T-cell (primary cell): Measurements from ENCODE around the gene CCIN. TPM values are rescaled to one million over a fixed set of nuclear protein-coding genes. Genes with fewer than 3 reads are reported as not detected.
"Not testable (repeated sequence)": the region's sequence is repeated elsewhere in the genome, so short reads cannot be mapped to it uniquely, and the experiment has no call there.

ENCODE experiments used
- ATAC-seq, 4 experiments: fragments of 200-7000 bp in 3 of 4; fragments of 150-1000 bp in 1 of 4; cut with Tn5 transposase; replicated peaks in 1 of 4; 1 replicate in 3 of 4; 2 replicates in 1 of 4; pipeline ENCODE4 v1.10.0; 2021; ENCODE audit warnings: moderate library complexity in 3 of 4, mild to moderate bottlenecking in 2 of 4, moderate number of reproducible peaks in 1 of 4
- CTCF ChIA-PET, 2 donors: fragments of 300-600 bp; sonication (Branson Sonifier 250); formaldehyde crosslinking; loops; one replicate each; lab custom pipeline; 2022; ENCODE audit warnings: antibody characterized with exemption in 2 of 2; lab: Charles Lee
- POLR2A ChIA-PET, 2 donors: fragments of 300-600 bp; sonication (Branson Sonifier 250); formaldehyde crosslinking; loops; one replicate each; lab custom pipeline; 2022; ENCODE audit warnings: antibody characterized with exemption in 2 of 2; lab: Charles Lee
- DNase-seq, 35 experiments: peaks; one replicate each; pipeline versions ENCODE4 v3.0.0 to v3.0.0-alpha.2; 2013 to 2023
- H3K27ac ChIP-seq: one replicate; pipeline ENCODE4 v1.5.1; 2013; ENCODE audit warnings: low read length
- H3K27me3 ChIP-seq, 2 experiments: replicated peaks in 1 of 2; 1 replicate in 1 of 2; 2 replicates in 1 of 2; pipeline versions ENCODE4 v1.6.1 to v1.7.0; 2013; ENCODE audit warnings: low read length in 1 of 2, mixed read lengths in 1 of 2; ENCODE audit not compliant: control insufficient read depth in 2 of 2, insufficient read depth in 2 of 2; ENCODE audit errors: extremely low read depth in 1 of 2
- H3K36me3 ChIP-seq, 2 donors: 1 replicate in 1 of 2; 2 replicates in 1 of 2; pipeline versions ENCODE4 v1.6.1 to v1.7.0; 2013; ENCODE audit warnings: low read length in 1 of 2; ENCODE audit not compliant: control insufficient read depth in 2 of 2, insufficient read depth in 1 of 2; ENCODE audit errors: extremely low read depth in 1 of 2
- H3K4me1 ChIP-seq, 2 experiments: 1 replicate in 1 of 2; 2 replicates in 1 of 2; pipeline versions ENCODE4 v1.6.1 to v1.7.0; 2013; ENCODE audit warnings: low read length in 2 of 2, mixed read lengths in 1 of 2; ENCODE audit not compliant: insufficient read depth in 2 of 2, control insufficient read depth in 1 of 2; ENCODE audit errors: extremely low read depth in 1 of 2
- H3K4me3 ChIP-seq, 2 donors: 1 replicate in 1 of 2; 2 replicates in 1 of 2; pipeline versions ENCODE4 v1.5.1 to v1.7.0; 2013; ENCODE audit warnings: mild to moderate bottlenecking in 2 of 2, low read length in 1 of 2, moderate library complexity in 1 of 2; ENCODE audit not compliant: control insufficient read depth in 1 of 2; ENCODE audit errors: extremely low read depth in 1 of 2
- H3K9me3 ChIP-seq: 2 replicates; pipeline ENCODE4 v1.7.0; 2013
- H3K27ac Mint-ChIP-seq, 2 donors: one replicate each; pipeline ENCODE4 v1.8.0; 2020 to 2021; ENCODE audit warnings: mild to moderate bottlenecking in 2 of 2, mixed read lengths in 2 of 2
- H3K27me3 Mint-ChIP-seq, 2 donors: one replicate each; pipeline ENCODE4 v1.8.0; 2021 to 2022; ENCODE audit warnings: mixed read lengths in 2 of 2
- H3K36me3 Mint-ChIP-seq: one replicate; pipeline ENCODE4 v1.8.0; 2021; ENCODE audit warnings: mixed read lengths
- H3K4me1 Mint-ChIP-seq, 3 donors: one replicate each; pipeline ENCODE4 v1.8.0; 2020 to 2022; ENCODE audit warnings: mixed read lengths in 3 of 3, mild to moderate bottlenecking in 1 of 3
- H3K4me3 Mint-ChIP-seq, 3 donors: one replicate each; pipeline ENCODE4 v1.8.0; 2020 to 2022; ENCODE audit warnings: mild to moderate bottlenecking in 3 of 3, mixed read lengths in 3 of 3, moderate library complexity in 3 of 3
- H3K9me3 Mint-ChIP-seq, 3 donors: one replicate each; pipeline ENCODE4 v1.8.0; 2020 to 2022; ENCODE audit warnings: mixed read lengths in 3 of 3
- WGBS: methylation state at CpG from one replicate; pipeline ENCODE4 v1.1.5; 2013; ENCODE audit warnings: missing lambda C conversion rate; ENCODE audit not compliant: insufficient coverage; 5-methylcytosine and 5-hydroxymethylcytosine counted together
- total RNA-seq, 35 experiments: library from RNA in 6 of 35; stranded (reverse) in 6 of 35; fragments of 120-200 nt in 1 of 35; gene quantifications; one replicate each; pipeline versions ENCODE4 v1.2.1 to v1.2.4 and lab custom pipeline; 2013 to 2026

Gene CCIN
- total RNA-seq, 5 donors from 2014 or later (not counting 1 experiment from before 2014, with no cell fraction given): 0.13 to 0.84 (median 0.68) TPM; not detected in 2

GRCh38 chr9:36126016-36126730 lies 43.0 kb upstream of the CCIN start:
- no peak overlapping the region for H3K4me3 Mint-ChIP-seq
- H3K27ac Mint-ChIP-seq: peak overlapping the region; percentile 23 to 64
- ATAC-seq (no peak), DNase-seq (no peak)
- POLR2A ChIA-PET: no interaction called here
- Histone ChIP-seq H3K4me1 (peaks cover 0 to 21% of the 10 kb centered on the region in 2 experiments), H3K4me3 (no peak overlapping the region), H3K9me3 (no peaks in the 10 kb centered on the region), H3K27ac (no peak overlapping the region), H3K36me3 (peaks cover 6% of the 10 kb centered on the region in 2 donors), H3K27me3 (no peaks in the 10 kb centered on the region)
- H3K9me3 Mint-ChIP-seq: no peaks in the 10 kb centered on the region
- CTCF ChIA-PET: interaction anchor here (1.1 to 1.8 kb wide), 2 partner anchors 20 to 21 kb away, joined by 4 to 5 read pairs; no protein-coding TSS in a partner anchor
- WGBS: 85% methylated on average over 4 of the region's 7 CpGs
- H3K4me1 Mint-ChIP-seq: peaks cover 27 to 36% (median 35%) of the 10 kb centered on the region in 3 donors
- peaks cover 15% of the 10 kb centered on the region for H3K36me3 Mint-ChIP-seq
- no peaks in the 10 kb centered on the region for H3K27me3 Mint-ChIP-seq

- Histone ChIP-seq H3K4me1 (peaks cover 0 to 21% of the 10 kb centered on the region in 2 experiments), H3K9me3 (no peaks in the 10 kb centered on the region), H3K36me3 (no peaks in the 10 kb centered on the region), H3K27me3 (no peaks in the 10 kb centered on the region), H3K4me3 (no peak overlapping the region), H3K27ac (no peak overlapping the region)
- ATAC-seq (peak in 2 of 4 experiments; percentile 49 to 75), DNase-seq (no peak)
- Mint-ChIP-seq H3K4me1 (peaks cover 27 to 36% (median 35%) of the 10 kb centered on the region in 3 donors), H3K9me3 (no peaks in the 10 kb centered on the region), H3K36me3 (peaks cover 4% of the 10 kb centered on the region), H3K27ac (peak overlapping the region; percentile 71 to 76), H3K27me3 (no peaks in the 10 kb centered on the region), H3K4me3 (no peak overlapping the region)
- CTCF ChIA-PET: no interaction called here
- 64% methylated on average over 2 of the region's 5 CpGs for WGBS
- POLR2A ChIA-PET: no interaction called here
Observed at GRCh38 chr9:36127652-36128244, 41.4 kb upstream of the CCIN start.

GRCh38 chr9:36128349-36128748 lies 40.8 kb upstream of the CCIN start:
- Histone ChIP-seq H3K36me3 (no peaks in the 10 kb centered on the region), H3K27ac (no peak overlapping the region), H3K4me3 (no peak overlapping the region), H3K4me1 (peaks cover 0 to 21% of the 10 kb centered on the region in 2 experiments), H3K9me3 (no peaks in the 10 kb centered on the region), H3K27me3 (no peaks in the 10 kb centered on the region)
- Mint-ChIP-seq H3K4me1 (peaks cover 27 to 36% (median 35%) of the 10 kb centered on the region in 3 donors), H3K4me3 (no peak overlapping the region), H3K36me3 (no peaks in the 10 kb centered on the region), H3K9me3 (no peaks in the 10 kb centered on the region), H3K27ac (peak overlapping the region; percentile 29 to 76), H3K27me3 (no peaks in the 10 kb centered on the region)
- no peak for ATAC-seq
- 83% methylated on average over 1 of the region's 8 CpGs for WGBS
- POLR2A ChIA-PET: no interaction called here
- CTCF ChIA-PET: no interaction called here
- no peak for DNase-seq

- DNase-seq (no peak), ATAC-seq (no peak)
- no peaks in the 10 kb centered on the region for H3K27me3 Mint-ChIP-seq
- H3K36me3 Mint-ChIP-seq: no peaks in the 10 kb centered on the region
- peaks cover 27 to 36% (median 35%) of the 10 kb centered on the region in 3 donors for H3K4me1 Mint-ChIP-seq
- WGBS: 93% methylated on average over 6 of the region's 12 CpGs
- Histone ChIP-seq H3K27me3 (no peaks in the 10 kb centered on the region), H3K4me3 (no peak overlapping the region), H3K9me3 (no peaks in the 10 kb centered on the region), H3K36me3 (no peaks in the 10 kb centered on the region), H3K4me1 (peaks cover 0 to 21% of the 10 kb centered on the region in 2 experiments), H3K27ac (no peak overlapping the region)
- H3K9me3 Mint-ChIP-seq: no peaks in the 10 kb centered on the region
- H3K4me3 Mint-ChIP-seq: no peak overlapping the region
- POLR2A ChIA-PET: no interaction called here
- CTCF ChIA-PET: interaction anchor here in 1 of 2 donors (0.7 kb wide), 1 partner anchor 25 kb away, joined by 3 read pairs; no protein-coding TSS in a partner anchor
- no peak overlapping the region for H3K27ac Mint-ChIP-seq
Observed at GRCh38 chr9:36129139-36129538, 40.0 kb upstream of the CCIN start.

- H3K36me3 ChIP-seq, H3K27ac ChIP-seq, H3K9me3 Mint-ChIP-seq, POLR2A ChIA-PET, H3K4me3 ChIP-seq, H3K27ac Mint-ChIP-seq, DNase-seq, ATAC-seq, H3K27me3 ChIP-seq, H3K27me3 Mint-ChIP-seq, H3K9me3 ChIP-seq, H3K4me3 Mint-ChIP-seq, H3K36me3 Mint-ChIP-seq: not testable (repeated sequence)
- peaks cover 19 to 26% (median 20%) of the 10 kb centered on the region in 3 donors for H3K4me1 Mint-ChIP-seq
- H3K4me1 ChIP-seq: peaks cover 2 to 23% of the 10 kb centered on the region in 2 experiments
- CTCF ChIA-PET: interaction anchor here in 1 of 2 donors (0.7 kb wide), 1 partner anchor 13 kb away, joined by 3 read pairs; no protein-coding TSS in a partner anchor
- 92% methylated on average over 6 of the region's 7 CpGs for WGBS
Observed at GRCh38 chr9:36131666-36132065, 37.5 kb upstream of the CCIN start.

- no peaks in the 10 kb centered on the region for H3K27me3 Mint-ChIP-seq
- DNase-seq (no peak), ATAC-seq (no peak)
- CTCF ChIA-PET: no interaction called here
- H3K36me3 Mint-ChIP-seq: no peaks in the 10 kb centered on the region
- H3K9me3 Mint-ChIP-seq: no peaks in the 10 kb centered on the region
- no CpG with 5 or more reads among the region's 3 CpGs for WGBS
- no peak overlapping the region for H3K4me3 ChIP-seq
- no peaks in the 10 kb centered on the region for H3K9me3 ChIP-seq
- no peak overlapping the region for H3K27ac Mint-ChIP-seq
- peaks cover 17 to 23% (median 18%) of the 10 kb centered on the region in 3 donors for H3K4me1 Mint-ChIP-seq
- H3K27me3 ChIP-seq: peaks cover 0 to 5% of the 10 kb centered on the region in 2 experiments
- peaks cover 2 to 24% of the 10 kb centered on the region in 2 experiments for H3K4me1 ChIP-seq
- H3K27ac ChIP-seq: no peak overlapping the region
- POLR2A ChIA-PET: no interaction called here
- no peak overlapping the region for H3K4me3 Mint-ChIP-seq
- H3K36me3 ChIP-seq: no peaks in the 10 kb centered on the region
Observed at GRCh38 chr9:36132086-36132485, 37.1 kb upstream of the CCIN start.
